ENCODE results near the gene SDK1.

Gene SDK1

DNA sequence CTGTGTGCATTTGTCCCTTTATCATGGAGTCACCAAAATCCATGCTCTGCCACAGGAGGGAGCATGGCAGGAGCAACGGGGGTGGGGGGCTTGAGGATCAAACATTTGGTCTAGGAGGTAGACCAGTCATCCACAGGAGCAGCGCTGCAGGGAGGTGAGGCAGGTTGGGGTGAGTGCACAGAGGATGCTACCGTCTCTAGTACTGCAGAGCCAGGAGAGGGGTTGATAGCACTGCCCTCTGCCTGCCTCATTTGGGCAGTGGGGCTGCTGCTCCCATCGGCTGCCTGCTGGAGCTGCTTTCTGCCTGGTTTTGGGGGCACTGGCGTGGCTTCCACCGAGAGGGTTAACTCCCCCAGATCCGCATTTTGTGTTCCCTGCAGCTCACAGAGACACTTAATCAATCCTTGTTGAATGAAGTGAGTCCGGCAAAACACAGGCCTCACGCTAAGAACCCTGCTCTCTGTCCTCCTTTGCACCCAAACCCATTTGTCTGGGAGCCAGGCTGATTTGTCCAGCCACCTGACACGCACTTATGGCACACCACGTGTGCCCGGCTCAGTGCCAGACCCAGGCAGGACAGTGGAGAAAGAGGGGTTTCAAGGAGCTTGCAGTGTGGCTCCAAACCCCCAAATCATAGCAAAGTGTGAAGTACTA lies 854.0 kb downstream of the SDK1 start:
- no peak for DNase-seq

DNA sequence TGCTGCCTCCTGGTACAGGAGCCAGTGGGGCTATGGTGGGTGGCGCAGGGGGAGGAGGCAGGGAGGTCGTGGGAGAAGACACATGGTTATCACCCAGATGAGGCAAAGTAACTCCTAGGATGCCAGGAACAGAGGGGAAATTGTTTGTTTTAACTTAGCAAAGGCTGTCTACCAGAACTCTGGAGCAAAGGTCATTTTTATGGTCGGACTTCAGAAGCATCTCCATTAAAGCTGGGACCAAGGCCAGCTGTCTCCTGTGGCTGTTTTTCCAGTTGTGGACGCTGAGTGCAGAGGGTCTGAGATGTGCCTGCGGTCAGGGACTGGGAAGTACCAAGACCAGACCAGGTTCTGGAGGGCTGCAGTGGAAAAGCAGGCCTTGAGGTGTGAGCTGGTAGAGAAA lies 855.1 kb downstream of the SDK1 start:
- DNase-seq = no peak

DNA sequence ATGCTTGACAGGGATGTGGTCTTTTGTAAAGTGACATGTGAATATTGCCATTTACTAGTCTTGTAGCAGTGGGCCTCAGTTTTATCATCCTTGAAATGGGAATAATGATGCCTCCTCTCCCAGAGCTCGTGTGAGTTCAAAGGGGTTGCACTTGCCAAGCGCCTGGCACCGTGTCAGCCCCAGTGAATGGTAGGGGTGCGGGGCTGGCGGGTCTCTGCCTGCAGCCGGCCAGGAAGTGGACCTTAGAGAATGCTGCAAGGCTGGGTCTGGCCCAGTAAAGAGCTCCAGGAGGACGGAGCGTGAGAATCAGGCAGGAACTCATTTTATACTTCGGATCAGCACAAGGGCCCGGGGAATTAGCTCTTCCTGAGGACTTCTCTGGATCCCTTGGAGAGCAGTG lies 856.6 kb downstream of the SDK1 start:
- no peak for DNase-seq

DNA sequence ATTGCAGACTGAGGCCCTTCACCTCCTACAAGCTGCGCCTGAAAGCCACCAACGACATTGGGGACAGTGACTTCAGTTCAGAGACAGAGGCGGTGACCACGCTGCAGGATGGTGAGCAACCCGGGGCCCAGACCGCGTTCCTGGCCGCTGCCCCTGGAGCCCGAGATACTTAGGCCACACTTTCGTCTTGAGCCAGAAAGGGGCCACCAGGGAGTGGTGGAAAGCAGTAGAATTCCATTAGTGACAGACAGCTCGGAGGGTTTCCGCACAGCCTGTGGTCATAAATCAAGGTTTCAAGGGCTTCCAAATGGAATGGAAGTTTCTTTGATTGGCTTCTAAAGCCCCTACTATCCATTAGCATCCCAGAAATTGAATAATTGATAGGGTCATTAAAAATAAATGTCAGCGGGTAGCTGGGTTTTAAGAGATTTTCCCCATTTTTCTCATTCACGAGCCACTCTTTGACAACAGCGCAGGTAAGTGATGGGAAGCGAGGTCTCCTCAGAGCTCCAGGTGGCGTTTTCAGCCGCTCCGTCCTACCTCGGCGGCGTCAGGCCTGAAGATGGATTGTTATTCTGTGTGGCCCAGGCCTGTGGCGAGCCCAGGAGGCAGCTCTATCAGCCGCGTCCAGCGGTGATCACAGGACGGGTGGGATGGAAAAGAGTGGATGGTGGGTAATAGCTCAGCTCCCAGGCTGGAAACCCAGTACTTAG lies 857.5 kb downstream of the SDK1 start:
- no peak for DNase-seq

DNA sequence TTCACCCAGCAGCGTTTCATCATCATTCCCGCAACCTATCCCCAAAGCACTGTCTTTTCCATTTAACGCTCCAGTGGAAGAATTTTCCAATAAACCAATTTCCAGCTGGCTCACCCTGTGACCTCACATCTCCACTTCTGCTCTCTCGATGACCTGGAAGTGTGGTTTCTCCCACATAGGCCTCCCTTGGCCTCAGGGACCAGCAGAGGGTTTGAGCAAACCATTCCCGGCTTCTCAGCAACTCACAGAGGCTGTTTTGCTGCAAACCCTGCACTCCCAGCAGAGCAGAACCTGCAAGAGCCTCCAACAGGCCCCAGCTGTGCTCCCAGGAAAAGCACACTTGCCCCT lies 858.1 kb downstream of the SDK1 start:
- no peak for DNase-seq

DNA sequence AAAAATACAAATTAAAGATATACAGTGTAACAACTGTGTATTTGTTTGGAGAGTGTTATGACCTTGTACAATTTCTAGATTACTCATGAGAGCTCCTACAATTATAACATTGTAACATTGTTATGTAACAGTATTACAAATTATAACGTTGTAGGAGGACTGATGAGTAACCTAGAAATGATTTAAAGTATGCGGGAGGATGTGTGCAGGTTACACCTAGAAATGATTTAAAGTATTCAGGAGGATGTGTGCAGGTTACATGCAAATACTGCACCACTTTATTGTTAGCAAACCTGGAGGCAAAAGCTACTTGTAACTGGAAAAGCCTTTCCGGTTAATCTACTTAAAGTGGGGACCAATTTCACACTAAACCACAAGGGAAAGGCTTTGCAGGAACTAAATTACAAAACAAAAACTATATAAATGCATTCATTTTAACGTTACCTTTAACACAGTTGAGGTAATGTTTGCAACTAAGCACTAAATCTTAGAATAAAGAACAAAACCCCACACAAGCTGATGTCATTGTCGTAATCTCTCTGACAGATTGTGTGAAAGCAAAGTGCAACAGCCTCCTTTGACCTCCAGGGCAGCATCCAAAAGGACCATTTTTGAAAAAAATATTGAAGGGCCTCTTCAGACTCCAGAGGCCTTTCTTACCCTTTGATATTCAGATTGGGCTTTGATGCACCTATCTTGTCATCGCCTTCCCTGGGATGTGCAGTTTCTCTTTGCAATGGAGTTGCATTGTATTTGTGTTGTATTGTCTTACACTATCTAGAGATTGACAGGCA lies 858.9 kb downstream of the SDK1 start:
- DNase-seq = no peak

DNA sequence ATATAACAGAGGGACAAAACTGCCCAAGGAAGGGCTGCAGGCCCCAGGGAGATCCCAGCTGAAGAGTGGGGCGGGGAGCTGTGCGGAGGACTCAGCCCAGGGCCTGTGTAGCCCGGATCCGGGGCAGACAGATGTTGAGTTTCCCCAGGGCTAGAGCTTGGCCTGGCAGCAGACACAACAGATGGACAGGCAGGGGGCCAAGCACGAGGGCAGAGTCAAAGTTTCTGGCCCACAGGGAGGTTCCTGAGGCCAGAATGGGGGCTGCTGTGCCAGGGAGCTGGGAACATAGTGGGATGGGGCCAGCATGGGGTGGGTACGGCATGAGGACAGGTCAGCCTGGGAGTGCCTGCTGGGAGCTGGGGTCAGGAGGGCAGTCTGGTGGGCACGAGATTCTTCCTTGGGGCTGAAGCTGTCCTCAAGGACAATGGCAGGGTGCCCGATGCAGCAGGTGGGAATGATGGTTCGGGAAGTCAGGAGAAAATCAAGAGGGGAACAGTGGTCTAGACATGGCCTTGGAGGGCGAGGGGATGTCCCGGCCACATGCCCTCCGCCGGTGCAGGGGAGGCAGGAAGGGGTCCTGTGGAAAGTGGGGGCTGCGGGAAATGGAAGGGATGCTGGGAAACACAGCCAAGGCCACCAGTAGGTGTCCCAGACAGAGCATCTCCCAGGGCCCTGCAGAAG lies 862.0 kb downstream of the SDK1 start:
- no peak for DNase-seq

DNA sequence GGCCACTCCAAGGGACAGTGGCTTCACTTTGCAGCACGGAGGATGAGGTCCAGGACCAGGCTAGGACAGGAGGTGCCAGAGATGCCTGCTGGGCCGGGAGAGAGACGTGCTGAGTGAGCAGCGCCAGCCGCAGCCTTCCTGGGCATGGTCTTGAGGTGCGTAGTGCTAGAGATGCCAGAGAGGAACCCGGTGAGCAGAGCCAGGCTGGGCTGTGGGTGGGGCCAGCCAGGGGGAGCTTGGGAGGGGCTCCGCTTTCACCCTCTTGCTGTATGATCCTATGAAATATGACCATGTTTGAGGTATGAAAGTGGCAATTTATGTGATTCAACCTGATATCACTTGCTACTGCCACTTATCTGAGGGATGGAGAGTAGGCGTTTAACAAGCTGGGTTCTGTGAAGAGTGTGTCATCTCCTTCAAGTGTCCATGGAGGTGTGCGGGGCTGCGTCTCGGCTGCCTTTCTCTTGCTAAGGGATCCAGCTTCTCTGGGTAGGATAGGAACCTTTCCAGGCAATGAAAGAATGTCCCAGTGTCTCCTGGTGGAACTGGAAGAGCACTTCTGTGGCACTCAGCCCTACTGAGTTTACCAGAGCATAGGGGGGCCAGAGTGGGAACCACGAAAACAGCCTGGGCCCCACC lies 862.6 kb downstream of the SDK1 start:
- DNase-seq = no peak

DNA sequence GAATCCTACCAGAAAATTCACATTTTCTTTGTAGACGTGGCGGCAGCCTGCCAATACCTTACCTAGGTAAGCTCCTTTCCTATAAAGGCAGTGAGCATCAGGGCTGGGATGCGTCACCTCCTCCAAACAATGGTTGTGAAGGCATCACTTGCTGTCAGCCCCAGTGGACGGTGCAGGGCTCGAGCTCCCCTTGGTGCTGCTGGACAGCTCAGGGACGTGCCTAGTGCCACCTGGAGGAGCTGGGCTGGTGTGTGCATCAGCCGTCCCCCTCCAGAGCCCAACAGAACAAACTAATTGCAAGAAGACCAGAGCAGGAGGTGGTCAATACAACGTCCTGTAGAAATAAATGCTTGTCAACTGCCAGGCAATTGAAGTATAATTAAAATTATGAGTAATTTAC lies 863.5 kb downstream of the SDK1 start:
- DNase-seq = no peak

DNA sequence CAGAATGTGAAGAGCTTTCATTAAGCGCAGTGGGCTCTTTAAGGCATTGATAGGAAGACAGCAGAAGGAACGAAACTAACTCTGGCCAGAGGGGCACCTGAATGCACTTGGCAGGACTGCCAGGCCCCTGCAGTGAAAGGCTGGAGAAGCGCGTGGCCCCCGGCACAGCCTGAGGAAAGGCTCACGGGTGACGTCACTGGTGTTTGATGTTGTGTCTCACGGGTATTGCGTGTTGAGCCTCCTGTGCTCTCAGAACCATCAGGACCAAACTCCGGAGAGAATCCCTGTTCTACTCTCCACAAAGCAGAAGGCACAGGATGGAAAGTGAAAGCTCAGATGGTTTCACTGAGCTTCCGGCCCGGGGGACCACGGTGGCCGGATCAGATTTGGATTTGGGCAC lies 865.3 kb downstream of the SDK1 start:
- DNase-seq = no peak

DNA sequence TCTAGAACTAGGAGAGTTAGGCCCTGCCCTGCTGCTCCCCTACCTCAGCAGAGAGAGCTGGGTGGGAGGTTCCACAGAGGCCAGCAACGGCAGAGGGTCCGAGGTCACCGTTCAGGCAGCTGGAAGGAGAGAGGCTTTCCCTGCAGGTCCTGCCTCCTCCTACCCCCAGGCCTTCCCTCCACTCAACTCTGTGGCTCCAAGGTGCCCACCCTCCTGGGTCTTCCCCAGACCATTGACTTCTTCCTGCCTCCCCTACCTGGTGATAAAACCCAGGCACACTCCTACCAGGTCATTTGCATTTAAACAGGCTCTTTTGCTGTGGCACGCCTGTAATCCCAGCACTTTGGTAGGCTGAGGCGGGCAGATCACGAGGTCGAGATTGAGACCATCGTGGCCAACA lies 865.8 kb downstream of the SDK1 start:
- no peak for DNase-seq

DNA sequence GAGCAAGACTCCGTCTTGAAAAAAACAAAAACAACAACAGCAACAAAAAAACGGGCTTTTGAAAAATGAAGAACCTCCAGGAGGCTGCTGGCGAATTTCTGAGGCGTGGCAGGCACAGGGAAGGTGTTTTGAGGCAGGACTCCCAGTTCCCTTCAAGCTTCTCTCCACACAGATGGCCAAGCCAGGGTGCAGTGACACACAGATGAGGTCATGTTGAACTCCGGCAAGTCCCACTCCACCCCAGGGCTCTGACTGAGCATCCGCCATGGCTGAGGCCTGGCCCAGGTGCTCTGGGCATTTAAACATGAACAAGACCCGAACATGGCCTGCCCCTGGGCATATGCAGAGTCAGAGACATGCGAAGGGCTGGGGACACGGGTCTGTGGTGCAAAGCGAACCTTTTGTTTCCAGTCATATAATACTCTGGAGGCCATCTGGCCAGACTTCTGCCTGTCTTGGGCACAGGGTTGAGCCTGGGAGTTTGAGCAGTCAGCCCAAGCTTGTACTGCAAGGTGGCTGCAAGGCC lies 866.4 kb downstream of the SDK1 start:
- DNase-seq = no peak

DNA sequence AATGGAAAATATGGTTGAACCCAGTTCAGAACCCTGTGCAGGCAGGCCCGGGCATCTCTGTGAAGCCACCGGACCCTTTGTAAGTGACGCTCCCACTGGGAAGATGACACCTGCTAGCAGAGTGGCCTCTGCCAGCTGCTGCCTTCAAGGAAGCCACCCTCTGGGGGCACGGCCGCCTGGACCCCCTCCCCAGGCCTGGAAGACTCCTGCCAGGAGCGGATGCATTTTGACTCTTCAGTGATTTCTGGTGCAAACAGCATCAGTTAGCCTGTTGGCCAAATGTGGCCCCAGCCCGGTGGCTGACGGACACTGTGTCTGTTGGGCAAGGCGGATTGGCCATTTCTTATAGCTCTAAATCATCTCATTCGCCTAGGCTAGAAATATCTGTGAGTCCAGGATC lies 867.0 kb downstream of the SDK1 start:
- DNase-seq = no peak

DNA sequence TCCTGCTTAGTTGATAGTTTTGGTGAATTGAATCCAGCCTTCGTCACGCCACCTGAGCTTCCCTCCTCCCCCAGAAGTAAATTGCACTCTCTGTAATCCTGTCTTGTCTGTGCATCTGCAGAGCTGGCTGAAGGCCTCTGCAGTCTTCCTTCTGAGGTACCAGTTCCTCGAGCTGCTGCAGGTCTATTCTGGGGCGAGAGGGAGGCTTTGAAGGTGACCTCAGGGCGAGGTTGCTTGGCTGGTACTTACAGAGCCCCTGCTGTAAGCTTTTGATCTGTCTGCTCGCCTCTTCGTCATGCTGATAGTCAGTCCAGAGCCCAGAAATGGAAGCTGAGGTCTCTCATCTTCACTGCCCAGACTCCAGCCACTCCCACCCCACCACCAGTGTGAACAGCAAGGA lies 867.5 kb downstream of the SDK1 start:
- DNase-seq = no peak

DNA sequence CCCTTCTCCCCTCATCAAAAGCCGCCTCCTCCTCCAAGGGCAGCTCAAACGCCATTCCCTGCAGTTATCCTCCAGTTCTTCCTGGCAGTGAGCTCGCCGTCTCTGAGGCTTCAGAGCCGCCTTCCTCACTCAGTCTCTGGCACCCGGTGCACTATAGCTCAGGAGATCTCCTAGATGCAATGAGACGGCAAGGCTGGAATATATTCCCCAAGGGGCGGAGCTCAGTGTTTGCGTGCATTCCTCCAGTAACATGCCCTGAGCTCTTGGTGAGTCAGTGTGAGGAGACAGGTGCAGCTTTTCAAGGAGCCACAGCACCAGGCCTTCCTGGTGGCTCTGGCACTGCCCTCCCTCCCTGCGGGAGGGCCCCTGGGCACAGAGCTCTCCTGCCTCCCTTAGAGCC lies 868.4 kb downstream of the SDK1 start:
- no peak for DNase-seq

DNA sequence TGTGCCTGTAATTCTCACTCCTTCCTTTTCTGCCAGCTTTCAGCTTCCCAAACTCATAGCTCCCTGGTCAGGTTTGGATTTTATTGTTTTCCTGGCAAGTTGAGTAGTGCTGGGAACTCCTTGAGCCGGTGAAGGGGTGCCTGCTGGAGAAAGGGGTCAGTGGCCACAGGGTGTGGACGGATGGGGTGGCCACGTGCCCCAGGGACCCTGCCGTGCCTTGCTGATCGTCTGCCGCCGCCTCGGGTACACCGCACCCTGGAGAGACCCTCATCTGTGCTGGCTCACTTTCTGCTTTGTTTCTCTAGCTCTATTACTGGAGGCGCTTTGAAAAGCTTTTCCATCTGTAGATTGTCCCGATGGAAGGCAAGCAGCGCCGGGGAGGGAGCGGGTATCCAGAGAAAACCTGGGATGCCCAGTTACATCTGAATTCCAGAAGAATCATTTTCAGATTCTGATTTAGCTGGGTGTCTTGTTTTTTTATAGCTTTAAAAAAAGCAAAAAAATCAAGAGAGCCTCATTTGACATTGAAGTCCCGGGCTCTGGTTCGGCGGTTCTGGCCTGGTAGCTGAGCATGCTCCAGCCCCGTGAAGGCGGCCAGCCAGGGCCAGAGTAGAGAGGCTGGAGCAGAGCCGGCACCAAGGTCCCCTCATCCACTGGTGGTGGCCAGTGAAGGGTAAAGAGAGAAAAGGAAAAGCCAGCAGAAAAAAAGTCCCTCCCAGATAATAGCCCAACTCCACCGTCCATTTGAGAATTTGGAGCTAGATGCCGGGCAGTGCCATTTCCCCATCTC lies 870.1 kb downstream of the SDK1 start:
- DNase-seq = no peak

DNA sequence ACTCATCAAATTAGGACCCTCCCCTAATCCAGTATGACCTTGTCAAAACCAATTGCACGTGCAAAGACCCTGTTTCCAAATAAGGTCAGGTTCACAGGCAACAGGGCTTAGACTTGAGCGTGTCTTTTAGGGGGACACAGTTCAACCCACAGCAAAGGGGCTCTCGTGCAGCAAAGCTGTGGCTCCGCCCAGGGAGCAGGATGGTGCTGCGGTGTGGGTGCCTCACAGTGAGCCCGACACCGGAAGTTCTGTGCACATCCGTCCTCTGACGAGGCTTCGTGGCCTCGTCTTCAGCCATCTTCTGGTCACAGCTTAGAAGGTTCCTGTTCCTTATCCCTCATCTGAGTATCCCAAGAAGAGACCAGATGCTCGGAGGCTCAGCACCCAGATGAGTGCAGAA lies 871.8 kb downstream of the SDK1 start:
- DNase-seq = no peak

DNA sequence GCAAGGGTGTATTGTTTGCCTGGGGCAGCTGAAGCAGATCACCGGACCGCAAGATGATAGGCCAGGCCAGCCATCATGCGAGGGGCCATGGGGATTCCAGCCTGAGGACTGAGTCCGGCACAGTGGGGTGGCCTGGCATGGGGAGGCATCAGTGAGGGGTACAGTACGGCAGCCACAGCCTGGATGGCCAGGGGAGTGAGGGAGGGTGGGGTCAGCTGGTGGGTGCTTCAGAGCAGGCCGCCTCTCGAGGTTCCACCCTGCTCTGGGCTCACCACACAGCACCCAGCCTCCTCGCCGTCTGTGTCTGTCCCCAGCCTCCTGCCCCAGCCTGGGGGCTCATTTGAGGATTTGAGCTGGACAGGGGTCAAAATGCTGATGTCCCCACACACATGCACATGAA lies 872.6 kb downstream of the SDK1 start:
- DNase-seq = no peak

DNA sequence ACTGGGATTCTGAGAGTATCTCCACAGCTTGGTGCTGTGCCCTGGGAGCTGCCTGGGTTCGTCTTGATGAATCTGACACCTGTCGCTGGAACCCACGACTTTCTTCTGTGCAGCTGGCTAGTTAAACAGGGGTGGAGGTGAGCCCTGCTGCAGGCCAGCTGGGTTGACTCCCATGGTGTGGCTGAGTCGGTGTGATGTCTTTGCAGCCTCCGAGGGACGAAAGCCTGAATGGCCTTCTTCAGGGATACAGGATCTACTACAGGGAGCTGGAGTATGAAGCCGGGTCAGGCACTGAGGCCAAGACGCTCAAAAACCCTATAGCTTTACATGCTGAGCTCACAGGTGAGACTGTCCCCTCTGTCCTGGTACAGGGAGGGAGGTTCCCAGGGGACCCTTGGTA lies 873.0 kb downstream of the SDK1 start:
- DNase-seq = no peak

DNA sequence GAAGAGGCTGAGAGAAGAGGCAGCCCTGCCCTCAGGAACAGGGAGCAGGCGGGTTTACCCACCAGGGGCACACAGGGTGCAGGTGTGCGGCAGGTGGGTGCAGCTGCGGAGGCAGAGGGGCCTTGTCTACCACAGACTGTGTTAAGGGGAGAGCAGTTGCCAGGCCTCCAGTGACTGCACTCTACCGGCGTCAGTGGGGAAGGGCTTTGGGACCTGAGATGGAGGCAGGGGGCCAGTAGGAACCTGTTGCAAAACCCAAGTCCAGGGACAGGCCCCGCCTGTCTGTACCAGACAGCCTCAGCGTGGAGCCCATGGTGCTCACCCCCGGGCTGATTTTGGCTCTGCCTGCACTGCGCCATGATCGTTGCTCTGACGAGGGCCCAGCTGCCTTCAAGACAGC lies 873.4 kb downstream of the SDK1 start:
- no peak for DNase-seq

DNA sequence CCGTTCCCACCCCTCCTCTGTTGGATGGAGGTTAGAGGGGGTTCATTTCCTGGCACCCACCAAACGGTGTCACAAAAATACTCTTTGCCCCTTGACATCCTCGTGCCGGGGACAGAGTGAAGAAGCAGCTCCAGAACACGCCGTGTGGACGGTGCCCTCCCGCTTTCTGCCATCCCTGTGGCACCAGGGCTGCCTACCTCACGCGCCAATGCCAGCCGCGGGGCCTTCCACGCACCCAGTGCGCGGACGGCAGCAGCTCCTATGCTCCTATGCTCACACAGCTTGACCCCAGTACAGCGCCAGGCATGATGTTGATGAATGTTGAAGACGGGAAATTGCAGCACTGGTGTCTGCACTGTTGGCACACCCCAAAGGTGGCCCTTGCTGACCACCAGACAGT lies 873.8 kb downstream of the SDK1 start:
- no peak for DNase-seq

DNA sequence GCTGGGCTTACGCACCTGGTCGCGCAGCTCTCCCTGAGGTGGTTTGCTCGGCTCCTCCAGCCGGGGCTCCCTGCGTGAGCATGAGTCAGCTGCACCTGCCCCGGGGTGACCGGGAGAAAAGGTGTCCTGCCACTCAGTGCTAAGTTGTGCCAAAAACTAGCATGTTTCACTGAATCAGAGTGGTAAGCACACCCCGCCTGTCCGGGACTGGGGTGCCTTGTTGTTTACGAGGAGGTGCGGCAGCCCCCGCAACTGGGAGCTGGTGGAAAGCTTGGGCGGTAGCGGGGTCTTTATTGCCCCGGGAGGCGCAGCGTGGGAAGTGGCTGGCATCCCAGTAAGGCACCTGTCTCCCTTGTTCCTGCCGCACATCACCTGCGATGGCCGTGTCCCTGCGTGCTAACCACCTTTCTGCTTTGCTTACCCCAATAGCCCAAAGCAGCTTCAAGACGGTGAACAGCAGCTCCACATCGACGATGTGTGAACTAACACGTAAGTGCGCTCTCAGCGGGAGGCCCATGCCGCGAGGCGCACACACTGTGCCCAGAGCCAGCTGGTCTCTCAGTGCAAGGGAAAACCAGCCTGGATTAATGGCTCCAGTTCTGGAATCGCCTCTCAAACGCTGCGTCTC lies 874.4 kb downstream of the SDK1 start:
- no peak for DNase-seq
